Astrocyte of the spinal cord (primary cell): ENCODE measurements around the gene CTTNBP2.

Source experiments
- DNase-seq: peaks from one replicate; pipeline ENCODE4 v3.0.0; 2011; ENCODE audit warnings: low read depth, low spot score
- H3K4me3 ChIP-seq: 2 replicates; pipeline ENCODE4 v1.5.1; 2011; ENCODE audit warnings: low read depth, mild to moderate bottlenecking, low read length, moderate library complexity
- CTCF ChIP-seq: IDR thresholded peaks from 2 replicates; pipeline ENCODE4 v1.5.1; 2012; ENCODE audit warnings: low read depth, mild to moderate bottlenecking, low read length, inconsistent platforms
- in situ Hi-C: cut with HindIII; loops from 2 replicates; pipeline ENCODE4 v1.10.0; 2017; ENCODE audit warnings: low sequenced_read_pairs

The CTTNBP2 gene

GRCh38 chr7:117675497-117676435 is 197.5 kb downstream of the CTTNBP2 start:
- DNase-seq = no peak
- TF ChIP-seq CTCF = no peak
- in situ Hi-C loops = no loop called here
- no peak overlapping the region for H3K4me3 ChIP-seq

- DNase-seq = no peak
- no peak for TF ChIP-seq CTCF
- H3K4me3 ChIP-seq = no peak overlapping the region
- in situ Hi-C loops = no loop called here
These were observed 198.6 kb downstream of the CTTNBP2 start for GRCh38 chr7:117674617-117675016.

GRCh38 chr7:117673839-117674238 is 199.4 kb downstream of the CTTNBP2 start:
- peak; percentile 50 for TF ChIP-seq CTCF
- no peak overlapping the region for H3K4me3 ChIP-seq
- DNase-seq = peak; percentile 64
- in situ Hi-C loops = no loop called here

- in situ Hi-C loops = no loop called here
- H3K4me3 ChIP-seq = no peak overlapping the region
- DNase-seq = no peak
- TF ChIP-seq CTCF = no peak
These were observed 199.9 kb downstream of the CTTNBP2 start for GRCh38 chr7:117673367-117673766.

- DNase-seq = no peak
- no peak overlapping the region for H3K4me3 ChIP-seq
- in situ Hi-C loops = no loop called here
- no peak for TF ChIP-seq CTCF
These were observed 200.8 kb downstream of the CTTNBP2 start for GRCh38 chr7:117672453-117672852.

GRCh38 chr7:117669818-117670217 is 203.4 kb downstream of the CTTNBP2 start:
- DNase-seq = no peak
- no peak for TF ChIP-seq CTCF
- no peak overlapping the region for H3K4me3 ChIP-seq
- in situ Hi-C loops = no loop called here
